Measurements from ENCODE around the gene SNAPC3.
"Not testable (repeated sequence)": the region's sequence is repeated elsewhere in the genome, so short reads cannot be mapped to it uniquely, and the experiment has no call there.

The SNAPC3 gene

DNA sequence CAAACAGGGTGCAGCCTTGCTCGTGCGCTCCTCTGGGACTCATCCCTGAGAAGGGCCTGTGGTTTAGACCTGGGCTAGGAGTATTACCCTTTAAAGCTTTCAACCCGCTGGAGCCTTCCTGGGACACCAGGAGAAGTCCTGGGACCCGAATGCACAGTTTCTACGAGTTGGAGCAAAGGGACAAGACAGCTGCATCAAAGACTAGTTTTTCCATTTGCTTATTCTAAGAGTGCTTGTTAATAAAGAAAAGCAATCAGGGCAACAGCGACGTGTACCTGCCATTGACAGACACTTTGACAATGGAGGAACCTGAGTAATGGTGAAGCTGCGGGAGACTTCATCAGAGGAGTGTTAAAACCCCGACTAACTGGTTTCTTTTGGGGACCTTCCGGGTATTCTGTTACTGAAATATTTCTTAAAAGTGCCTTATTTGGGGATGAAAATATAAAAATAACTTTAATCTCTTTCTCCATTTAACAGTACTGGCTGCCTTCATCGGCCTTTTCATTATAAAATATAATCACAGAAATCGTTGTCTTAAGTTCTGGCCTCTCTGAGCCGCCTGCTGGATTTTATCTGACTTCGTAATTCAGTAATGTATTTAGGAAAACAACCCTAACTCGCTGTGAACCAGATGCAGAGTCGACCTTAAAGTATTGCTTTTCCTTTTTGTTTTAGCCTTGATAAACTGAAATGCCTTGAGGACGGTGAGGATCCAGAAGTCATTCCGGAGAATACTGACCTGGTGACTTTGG is 732 bp downstream of the SNAPC3 start:
- DNase-seq (ENCODE audit: low read depth), result no peak

DNA sequence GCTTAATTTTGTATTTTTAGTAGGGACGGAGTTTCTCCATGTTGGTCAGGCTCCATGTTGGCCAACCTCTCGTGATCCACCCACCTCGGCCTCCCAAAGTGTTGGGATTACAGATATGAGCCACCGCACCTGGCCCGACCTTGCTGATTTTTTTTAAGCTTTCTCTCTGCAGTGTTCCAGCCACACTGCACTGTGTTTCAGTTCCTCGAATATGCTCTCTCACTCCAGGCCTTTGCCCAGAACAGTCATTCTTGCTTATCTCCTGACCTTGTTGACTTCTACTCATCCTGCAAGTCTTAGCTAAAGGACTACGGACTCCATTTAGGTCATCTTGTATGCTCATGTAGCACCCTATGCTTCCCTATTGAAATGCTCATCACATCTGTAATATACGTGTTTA is 3.3 kb downstream of the SNAPC3 start:
- no peak for DNase-seq (ENCODE audit: low read depth)

DNA sequence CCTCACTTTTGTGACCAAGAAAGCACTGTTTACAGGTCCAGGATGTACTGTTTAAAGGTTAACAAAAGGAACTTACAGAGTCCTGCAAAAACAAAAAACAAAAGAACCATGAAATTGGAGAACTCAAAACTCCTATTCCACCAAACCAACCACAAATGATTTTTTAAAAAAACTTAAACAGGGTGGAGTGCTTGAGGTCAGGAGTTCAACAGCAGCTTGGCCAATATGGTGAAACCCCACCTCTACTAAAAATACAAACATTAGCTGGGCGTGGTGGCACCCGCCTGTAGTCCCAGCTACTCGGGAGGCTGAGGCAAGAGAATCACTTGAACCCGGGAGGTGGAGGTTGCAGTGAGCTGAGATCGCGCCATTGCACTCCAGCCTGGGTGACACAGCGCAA is 5.0 kb downstream of the SNAPC3 start:
- not testable (repeated sequence) for DNase-seq (ENCODE audit: low read depth)

DNA sequence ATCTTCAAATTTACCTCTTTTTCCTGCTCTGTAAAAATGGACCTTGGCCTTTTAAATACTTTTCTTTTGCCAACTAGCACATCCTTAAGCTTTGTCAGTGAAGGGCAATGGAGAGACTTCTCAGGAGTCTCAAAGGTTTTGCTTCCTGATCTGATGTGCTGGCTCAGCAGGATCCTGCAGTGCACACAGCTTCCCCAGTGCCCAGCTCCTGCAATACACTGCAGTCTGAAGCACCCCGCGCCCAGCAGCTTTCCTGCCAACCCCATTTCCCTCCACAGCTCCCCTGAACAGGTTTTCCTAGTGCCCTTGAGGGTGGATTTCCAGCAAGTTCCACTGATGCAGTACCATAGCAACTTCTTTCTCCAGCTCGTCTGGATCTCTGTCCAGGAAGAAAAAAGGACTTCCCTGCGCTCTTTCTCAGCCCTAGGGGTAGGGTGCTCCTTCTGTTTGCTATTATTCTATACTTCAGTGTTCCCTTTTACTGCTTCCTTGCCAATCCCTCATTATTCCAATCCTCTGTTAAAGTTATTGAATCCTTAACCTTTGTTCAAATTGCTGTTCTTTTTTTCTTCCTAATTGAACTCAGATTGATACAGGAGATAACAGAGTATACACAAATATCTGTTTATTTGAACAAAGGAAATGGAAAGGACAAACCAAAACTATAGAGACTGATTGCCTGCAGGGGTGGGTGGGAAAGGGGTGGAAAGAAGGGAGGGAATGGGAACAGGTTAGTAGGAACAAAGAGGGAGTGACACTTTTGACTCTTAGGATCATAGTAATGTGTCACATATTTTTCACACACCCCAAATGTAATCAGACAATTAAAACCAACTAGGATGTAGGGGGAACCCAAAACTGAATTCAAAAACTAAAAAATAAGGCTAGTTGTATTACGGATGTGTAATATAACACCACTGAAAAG is 8.5 kb downstream of the SNAPC3 start:
- DNase-seq (ENCODE audit: low read depth), result no peak

DNA sequence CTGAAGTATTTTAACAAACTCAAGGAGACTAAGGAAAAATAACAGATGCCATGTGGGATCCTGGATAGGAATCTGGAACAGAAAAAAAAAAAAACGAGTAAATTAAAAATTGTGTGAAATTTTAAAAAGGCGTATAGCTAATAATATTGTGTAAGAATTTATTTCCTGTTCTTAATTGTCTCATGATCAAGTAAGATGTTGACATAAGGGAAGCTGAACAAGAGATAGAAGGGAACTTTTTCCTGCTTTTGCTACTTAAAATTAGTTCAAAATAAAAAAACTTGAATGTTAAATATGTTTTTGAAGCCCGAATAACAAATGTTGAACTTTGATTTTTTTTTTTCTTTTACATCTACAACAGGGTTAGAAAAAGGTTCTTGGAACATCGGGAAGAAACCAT is 10.5 kb downstream of the SNAPC3 start:
- no peak for DNase-seq (ENCODE audit: low read depth)

DNA sequence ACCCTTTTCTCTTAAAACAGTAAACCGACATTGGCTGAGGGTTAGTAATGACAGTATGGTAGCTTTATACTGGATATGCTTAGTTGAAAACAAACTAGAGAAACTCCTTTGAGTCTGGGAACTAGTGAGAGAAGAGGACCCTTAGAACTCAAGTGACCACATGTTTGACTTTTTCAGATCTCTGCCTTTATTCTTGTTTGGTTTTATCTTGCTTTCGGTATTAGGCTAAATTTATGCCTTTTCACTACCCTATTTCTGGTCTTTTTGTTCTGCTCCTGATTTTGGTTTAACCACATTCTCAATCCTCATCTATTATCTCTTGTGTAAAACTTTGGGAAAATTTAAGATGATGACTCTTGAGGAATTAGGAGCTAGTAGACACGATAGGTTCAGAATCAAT is 11.0 kb downstream of the SNAPC3 start:
- no peak for DNase-seq (ENCODE audit: low read depth)

DNA sequence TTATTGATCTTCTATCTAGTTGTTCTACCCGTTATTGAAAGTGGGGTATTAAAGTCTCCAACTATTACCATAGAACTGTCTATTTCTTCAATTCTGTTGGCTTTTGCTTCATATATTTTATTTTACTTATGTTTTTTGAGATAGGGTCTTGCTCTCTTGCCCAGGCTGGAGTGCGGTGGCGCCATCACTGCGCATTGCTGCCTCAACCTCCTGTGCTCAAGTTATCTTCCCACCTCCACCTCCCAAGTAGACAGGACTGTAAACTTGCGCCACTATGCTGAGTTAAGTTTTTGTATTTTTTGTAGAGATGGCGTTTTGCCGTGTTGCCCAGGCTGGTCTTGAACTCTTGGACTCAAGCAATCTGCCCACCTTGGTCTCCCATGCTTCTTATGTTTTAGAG is 16.2 kb downstream of the SNAPC3 start:
- no peak for DNase-seq (ENCODE audit: low read depth)

DNA sequence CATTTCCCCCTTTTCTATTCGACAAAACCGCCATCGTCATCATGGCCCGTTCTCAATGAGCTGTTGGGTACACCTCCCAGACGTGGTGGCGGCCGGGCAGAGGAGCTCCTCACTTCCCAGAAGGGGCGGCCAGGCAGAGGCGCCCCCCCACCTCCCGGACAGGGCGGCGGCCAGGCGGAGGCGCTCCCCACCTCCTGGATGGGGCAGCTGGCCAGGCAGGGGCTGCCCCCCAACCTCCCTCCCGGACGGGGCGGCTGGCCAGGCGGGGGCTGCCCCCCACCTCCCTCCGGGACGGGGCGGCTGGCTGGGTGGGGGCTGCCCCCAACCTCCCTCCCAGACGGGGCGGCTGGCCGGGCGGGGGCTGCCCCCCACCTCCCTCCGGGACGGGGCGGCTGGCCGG is 19.2 kb downstream of the SNAPC3 start:
- not testable (repeated sequence) for DNase-seq (ENCODE audit: low read depth)

DNA sequence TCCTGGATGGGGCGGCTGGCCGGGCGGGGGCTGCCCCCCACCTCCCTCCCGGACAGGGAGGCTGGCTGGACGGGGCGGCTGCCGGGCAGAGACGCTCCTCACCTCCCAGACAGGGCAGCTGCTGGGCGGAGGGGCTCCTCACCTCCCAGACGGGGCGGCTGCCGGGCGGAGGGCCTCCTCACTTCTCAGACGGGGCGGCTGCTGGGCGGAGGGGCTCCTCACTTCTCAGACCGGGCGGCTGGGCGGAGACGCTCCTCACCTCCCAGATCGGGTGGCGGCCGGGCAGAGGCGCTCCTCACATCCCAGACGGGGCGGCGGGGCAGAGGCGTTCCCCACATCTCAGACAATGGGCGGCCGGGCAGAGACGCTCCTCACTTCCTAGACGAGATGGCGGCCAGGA is 19.6 kb downstream of the SNAPC3 start:
- DNase-seq (ENCODE audit: low read depth), result not testable (repeated sequence)

DNA sequence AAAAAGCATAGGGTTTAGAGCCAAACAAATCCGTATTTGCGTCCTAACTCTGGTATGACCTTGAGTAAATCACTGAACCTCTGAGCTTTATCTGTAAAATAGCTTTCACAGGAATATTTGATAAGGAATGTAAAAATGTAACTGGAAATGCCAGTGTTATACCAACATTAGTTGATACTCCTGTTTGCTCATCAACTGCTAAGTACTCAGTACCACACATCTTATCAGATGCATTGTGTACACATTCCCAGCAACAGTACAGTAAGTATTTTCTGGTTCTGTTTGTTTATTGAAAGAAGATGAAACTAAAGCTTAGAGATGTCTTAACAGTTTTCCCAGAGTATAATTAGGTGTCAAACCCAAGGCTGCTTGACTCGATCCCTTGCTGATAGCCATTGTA is 21.5 kb downstream of the SNAPC3 start:
- no peak for DNase-seq (ENCODE audit: low read depth)

DNA sequence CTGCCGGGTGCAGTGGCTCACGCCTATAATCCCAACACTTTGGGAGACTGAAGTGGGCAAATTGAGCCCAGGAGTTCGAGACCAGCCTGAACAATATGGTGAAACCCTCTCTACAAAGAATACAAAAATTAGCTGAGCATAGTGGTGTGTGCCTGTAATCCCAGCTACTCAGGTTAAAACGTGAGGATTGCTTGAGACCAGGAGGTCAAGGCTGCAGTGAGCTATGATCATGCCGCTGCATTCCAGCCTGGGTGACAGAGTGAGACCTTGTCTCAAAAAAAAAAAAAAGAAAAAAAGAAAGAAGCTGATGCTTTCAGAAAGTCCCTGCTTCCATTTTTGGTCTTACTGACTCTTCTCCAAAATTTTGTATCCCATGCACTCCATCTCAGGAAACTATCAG is 31.3 kb downstream of the SNAPC3 start:
- no peak for DNase-seq (ENCODE audit: low read depth)

DNA sequence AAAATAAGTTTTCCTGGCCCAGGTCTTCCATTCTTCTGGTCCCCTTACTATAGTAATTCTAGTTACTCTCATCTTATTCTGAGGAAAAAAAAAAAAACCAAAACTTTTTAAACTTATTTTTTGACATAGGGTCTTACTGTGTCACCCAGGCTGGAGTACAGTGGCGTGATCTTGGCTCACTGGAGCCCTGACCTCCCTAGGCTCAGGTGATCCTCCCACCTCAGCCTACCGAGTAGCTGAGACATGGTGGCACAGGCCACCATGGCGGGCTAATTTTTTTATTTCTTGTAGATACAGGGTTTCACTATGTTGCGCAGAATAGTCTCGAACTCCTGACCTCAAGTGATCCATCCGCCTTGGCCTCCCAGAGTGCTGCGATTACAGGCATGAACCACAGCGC is 38.4 kb downstream of the SNAPC3 start:
- no peak for DNase-seq (ENCODE audit: low read depth)

DNA sequence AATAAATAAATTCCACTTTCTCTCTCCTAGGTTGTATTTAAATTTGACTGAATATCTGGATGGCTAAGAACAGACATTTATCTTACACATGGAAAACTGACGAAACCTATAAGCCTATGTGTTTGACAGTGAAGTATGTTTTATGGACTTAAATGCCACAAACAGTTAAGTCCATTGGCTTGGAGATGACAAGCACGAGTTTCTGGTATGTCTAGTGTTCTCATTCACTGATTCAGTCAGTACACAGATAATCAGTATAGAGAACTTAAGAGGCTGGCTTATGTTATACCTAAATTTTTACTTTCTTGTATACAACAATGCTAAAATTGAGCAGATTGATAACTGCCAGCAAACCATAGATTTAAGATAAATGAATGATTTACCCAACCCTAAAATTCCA is 38.9 kb downstream of the SNAPC3 start:
- DNase-seq (ENCODE audit: low read depth), result no peak

DNA sequence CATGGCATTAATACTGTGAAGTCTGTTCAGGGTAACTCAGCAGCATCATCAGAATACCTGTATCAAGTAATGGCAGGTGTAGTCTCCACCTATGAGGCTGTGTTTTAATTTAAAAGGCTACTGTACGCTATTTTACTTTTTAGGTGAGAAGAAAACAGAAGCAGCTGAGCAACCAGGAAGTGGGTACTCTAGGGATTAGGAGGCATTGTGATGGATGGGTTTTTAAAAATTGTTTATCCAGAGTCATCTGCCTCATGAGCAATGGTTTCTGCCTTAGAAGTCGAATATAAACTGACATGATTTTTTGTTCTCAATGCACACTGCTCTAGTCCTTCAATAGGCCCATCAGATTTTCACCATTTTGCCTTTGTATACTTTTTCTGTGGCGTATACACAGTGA is 45.5 kb downstream of the SNAPC3 start:
- no peak for DNase-seq (ENCODE audit: low read depth)

DNA sequence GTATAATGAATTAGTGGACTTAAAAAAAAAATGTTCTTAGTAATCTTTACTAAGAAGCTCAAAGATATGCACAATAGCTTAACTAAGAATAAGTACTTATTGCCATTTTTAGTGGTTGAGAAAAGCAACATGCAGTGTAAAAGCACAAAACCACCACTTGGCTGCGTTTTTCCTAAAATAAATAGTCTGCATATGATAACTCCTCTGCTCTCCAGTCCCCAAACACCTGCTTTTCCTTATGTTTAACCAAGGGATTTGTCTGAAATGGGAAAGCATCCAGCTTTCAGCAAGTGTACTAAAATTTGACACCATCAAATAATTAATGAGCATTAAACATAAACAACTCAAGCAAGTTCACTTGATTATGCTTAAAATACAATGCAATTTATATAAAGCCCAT is 46.7 kb downstream of the SNAPC3 start:
- no peak for DNase-seq (ENCODE audit: low read depth)

DNA sequence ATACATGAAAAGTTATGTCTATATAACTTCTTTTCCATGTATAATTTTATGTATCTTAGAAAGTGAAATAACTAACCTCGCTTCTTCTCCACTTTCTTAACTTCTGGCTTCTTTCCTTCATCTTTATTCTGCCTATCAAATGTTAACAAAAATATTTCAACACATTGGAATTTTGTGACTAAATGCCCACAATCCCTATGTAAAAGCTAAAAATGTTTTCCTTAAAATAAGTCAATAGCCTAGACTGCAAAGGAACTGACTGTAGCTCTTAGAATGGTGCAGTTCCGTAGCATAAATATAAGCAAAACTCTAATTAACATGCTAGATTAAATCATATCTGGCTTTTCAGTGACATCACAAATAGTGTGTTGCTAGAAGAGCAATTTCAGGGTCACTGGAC is 47.2 kb downstream of the SNAPC3 start:
- no peak for DNase-seq (ENCODE audit: low read depth)

DNA sequence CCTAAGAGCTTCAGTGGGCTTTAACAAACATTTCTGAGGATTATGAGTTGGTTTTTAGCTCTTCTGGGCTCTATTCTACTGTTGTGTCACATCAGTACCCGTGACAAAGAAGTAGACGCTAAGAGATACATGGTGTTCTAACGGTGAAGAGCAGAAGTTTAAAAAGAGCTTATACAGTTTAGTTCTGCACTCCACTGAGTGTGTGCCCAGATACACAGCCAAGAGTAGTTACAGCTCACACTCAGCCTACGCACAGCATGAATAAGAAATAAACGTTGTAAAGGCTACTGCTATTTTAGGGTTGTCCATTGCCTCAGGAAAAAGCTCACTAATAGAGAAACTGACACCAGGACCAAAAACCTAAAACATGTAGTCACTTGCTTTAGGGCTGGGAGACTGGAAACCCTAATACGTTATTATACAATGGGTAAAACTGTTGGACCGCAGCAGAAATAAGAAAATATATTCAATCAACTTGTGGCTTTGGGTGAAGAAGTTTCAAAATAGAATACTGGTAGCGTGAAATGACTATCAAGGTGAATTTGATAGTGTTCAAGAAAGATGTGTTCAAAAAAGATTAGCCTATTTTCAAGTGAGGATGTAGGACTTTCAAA is 53.4 kb downstream of the SNAPC3 start:
- no peak for DNase-seq (ENCODE audit: low read depth)

DNA sequence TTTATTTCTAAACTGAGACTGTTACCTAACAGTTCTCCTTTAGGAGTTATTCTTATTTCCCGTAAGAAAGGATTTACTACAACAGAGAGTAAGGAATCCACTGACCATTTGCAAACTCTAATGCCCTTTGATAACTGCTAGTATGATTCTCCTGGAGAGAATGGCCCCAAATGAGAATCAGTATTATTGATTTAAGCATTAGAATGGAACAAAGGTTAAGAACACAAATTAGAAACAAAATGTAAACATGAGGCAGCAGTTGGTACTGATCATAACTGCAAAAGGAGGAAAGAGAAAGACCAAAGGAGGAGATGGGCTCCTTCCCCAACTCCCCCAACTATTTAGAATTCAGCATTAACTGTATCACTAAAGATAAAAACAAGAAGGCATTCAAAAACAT is 57.4 kb downstream of the SNAPC3 start:
- DNase-seq (ENCODE audit: low read depth), result no peak

DNA sequence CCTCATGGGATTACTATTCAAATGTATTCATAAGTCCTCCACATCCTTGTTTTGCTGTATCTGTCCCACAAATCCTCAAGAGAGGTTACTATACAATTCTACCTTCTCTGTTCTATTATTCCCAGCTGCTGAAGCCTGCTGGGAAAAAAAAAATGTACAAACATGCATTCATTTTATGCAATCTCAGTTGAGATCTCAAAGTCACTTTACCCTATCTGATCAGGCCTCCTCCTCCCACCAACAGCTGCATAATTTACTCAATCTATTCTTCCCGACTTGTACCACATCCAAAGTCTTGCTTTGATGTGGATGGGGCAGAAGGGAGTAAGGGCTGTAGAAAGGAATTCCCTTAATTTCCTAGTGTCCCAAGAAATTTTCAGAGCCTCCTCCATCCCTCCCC is 59.5 kb downstream of the SNAPC3 start:
- DNase-seq (ENCODE audit: low read depth), result no peak

DNA sequence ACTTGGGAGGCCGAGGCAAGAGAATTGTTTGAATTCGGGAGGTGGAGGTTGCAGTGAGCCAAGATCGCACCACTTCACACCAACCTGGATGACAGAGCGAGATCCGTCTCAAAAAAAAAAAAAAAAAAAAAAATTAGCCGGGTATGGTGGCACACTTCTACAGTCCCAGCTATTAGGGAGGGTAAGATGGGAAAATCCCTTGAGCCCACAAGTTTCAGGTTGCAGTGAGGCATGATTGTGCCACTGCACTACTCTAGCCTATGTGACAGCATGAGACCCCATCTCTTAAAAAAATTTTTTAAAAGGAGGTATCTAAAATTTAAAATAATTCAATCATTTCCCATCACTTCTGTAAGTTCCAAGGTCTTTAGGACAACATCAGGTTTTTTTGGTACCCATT is 62.1 kb downstream of the SNAPC3 start:
- DNase-seq (ENCODE audit: low read depth), result no peak

DNA sequence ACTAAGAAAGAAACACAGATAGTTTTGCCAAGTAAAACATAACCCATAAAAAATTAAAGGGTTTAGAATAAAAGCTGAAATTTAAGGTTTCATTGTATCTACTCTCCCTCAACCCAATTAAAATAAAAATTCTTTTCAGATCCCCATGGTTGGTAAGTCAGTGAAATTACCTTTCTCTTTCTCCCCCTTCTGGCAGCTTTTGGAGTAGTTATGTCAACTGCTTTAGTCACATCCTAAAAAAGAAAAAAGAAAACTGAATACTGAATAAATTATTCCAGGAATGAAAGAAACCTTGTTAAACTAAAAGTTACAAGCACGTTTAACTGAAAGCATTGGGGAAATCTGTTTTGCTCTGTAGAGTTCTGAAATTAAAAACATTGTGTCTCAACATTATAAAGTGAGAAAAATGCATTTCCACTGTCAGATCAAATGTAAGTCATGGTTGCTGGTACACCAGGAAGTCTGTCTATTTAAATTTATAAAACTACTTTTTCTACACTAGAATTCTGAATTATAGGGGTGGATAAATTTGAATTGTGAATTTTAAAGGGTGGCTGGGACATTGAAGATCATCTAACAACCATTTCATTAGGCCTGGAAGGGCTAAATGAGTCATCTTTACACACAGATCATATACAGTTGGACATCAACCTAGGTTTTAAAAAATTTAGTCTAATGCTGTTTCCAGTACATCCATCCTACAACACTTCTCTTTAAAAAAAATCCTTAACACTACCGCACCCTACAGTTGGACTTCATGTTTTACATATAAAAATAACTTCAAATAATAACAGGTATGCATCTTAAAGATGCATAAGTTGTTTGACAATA is 63.4 kb downstream of the SNAPC3 start:
- no peak for DNase-seq (ENCODE audit: low read depth)

DNA sequence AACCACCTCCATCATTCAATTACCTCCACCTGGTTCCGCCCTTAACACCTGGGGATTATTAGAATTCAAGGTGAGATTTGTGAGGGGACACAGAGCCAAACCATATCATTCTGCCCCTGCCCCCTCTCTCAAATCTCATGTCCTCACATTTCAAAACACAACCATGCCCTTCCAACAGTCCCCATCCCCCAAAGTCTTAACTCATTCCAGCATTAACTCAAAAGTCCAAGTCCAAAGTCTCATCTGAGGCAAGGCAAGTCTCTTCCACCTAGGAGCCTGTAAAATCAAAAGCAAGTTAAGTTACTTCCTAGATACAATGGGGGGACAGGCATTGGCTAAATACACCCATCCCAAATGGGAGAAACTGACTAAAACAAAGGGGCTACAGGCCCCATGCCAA is 69.3 kb downstream of the SNAPC3 start:
- DNase-seq (ENCODE audit: low read depth), result no peak

All from CMK (cell line).